Vagina (tissue), 2 donors: ENCODE results near the gene CD34. TPM values are rescaled to one million over a fixed set of nuclear protein-coding genes. Genes with fewer than 3 reads are reported as not detected.

Experiments
- DNase-seq, 2 donors: peaks; one replicate each; pipeline ENCODE4 v3.0.0-alpha.2; 2017; ENCODE audit errors: extremely low spot score in 2 of 2
- H3K27ac ChIP-seq: fragments of 200-600 bp; sonication (generic); one replicate; pipeline ENCODE4 v1.5.1; 2019
- H3K27me3 ChIP-seq: fragments of 200-600 bp; sonication (generic); one replicate; pipeline ENCODE4 v1.5.1; 2019
- H3K36me3 ChIP-seq, 2 donors: fragments of 200-600 bp; sonication (generic); one replicate each; pipeline ENCODE4 v1.5.1; 2017 to 2019
- H3K4me1 ChIP-seq: fragments of 200-600 bp; sonication (generic); one replicate; pipeline ENCODE4 v1.5.1; 2019
- H3K4me3 ChIP-seq, 2 donors: fragments of 200-600 bp; sonication (generic); 1 replicate in 1 of 2; 2 replicates in 1 of 2; pipeline ENCODE4 v1.5.1; 2016 to 2019
- H3K9me3 ChIP-seq: fragments of 200-600 bp; sonication (generic); one replicate; pipeline ENCODE4 v1.5.1; 2019
- POLR2A ChIP-seq, 2 donors: fragments of 450-650 bp; IDR thresholded peaks; one replicate each; pipeline ENCODE4 v1.6.1; 2017; ENCODE audit warnings: antibody characterized with exemption in 2 of 2, mild to moderate bottlenecking in 2 of 2, moderate library complexity in 2 of 2
- POLR2AphosphoS5 ChIP-seq, 2 donors: sonication (generic); formaldehyde crosslinking; IDR thresholded peaks; one replicate each; pipeline ENCODE4 v1.9.0; 2017; ENCODE audit warnings: antibody characterized with exemption in 2 of 2, mild to moderate bottlenecking in 2 of 2, low read depth in 1 of 2; ENCODE audit not compliant: insufficient read depth in 1 of 2
- intact Hi-C: fragments of 100-400 bp; cut with DNase I; formaldehyde crosslinking; loops from one replicate; pipeline ENCODE4 v1.15.1; 2023
- total RNA-seq: library from RNA; depleted of rRNA; stranded (reverse); fragments of >200 nt; gene quantifications from one replicate; pipeline ENCODE4 v1.2.3, GENCODE V29; 2016
- TF ChIP-seq, protein P1 (sequence below), 3 experiments: fragments of 450-650 bp in 2 of 3; fragments of 200-600 bp in 1 of 3; sonication (generic) in 1 of 3; IDR thresholded peaks; one replicate each; pipeline ENCODE4 v1.5.1; 2017 to 2019; ENCODE audit warnings: antibody characterized with exemption in 3 of 3, mild to moderate bottlenecking in 2 of 3, moderate library complexity in 2 of 3

The CD34 gene
- total RNA-seq, 1 donor from 2014 or later = 57.5 TPM

DNA sequence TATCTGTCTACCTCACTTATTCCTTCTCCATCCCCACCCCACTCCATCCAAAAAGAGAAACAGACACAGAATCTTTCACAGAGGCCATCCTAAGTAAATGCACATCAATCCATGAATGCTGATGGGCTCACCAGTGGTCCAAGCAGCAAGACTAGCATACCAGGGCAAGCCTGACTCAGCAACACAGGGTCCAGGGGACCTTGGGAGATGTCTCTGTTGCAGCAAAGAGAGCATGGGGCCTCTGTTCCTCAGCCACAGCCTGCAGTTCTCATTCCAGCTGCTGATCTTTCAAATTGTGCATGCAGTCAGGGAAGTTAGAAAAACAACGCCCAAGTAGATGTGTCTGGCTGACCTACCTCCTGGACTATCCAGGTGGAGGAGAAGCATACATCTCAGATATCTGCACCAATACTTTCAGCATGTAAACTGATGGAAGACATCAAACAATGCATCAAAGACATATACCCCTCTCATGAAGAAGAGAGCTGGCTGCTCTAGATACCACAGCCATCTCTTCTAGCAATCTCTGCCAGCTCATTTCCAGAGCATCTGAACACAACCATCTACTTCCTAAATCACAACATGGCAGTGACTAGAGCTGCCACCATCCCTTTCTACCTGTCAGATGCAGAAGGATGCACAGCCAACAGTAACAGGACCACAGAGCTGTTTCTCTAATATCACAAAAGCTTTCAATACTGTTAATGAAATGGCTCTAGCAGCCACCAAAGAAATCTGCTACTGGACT, 54.5 kb downstream of the CD34 start:
- peaks cover 84% of the 10 kb centered on the region for H3K4me1 ChIP-seq
- intact Hi-C loops = no loop called here

DNA sequence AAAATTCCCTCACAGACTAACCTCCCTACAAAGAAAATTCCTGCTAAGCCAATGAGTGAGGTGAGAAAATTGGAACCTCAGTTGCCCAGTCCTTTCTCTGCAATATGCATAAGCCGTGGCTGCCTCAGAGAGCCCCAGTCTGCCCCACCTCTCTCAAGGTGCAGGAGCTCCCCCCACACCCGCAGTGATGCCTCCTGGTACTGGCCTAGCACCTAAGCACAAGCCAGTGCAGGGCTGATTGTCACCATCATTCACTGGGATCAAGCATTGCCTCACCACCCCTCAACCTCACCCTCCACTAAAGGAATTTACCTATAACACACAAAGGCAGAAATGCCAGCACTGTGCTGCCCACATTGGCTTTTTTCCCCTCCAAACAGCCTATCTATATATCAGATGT, 56.9 kb downstream of the CD34 start:
- no peaks in the 10 kb centered on the region for H3K36me3 ChIP-seq
- TF ChIP-seq POLR2AphosphoS5 (IDR thresholded peaks at IDR 0.05; ENCODE audit: insufficient read depth in 1 of 2, low read depth in 1 of 2) = no peak
- TF ChIP-seq, protein P1, sequence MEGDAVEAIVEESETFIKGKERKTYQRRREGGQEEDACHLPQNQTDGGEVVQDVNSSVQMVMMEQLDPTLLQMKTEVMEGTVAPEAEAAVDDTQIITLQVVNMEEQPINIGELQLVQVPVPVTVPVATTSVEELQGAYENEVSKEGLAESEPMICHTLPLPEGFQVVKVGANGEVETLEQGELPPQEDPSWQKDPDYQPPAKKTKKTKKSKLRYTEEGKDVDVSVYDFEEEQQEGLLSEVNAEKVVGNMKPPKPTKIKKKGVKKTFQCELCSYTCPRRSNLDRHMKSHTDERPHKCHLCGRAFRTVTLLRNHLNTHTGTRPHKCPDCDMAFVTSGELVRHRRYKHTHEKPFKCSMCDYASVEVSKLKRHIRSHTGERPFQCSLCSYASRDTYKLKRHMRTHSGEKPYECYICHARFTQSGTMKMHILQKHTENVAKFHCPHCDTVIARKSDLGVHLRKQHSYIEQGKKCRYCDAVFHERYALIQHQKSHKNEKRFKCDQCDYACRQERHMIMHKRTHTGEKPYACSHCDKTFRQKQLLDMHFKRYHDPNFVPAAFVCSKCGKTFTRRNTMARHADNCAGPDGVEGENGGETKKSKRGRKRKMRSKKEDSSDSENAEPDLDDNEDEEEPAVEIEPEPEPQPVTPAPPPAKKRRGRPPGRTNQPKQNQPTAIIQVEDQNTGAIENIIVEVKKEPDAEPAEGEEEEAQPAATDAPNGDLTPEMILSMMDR (IDR thresholded peaks at IDR 0.05) = no peak
- no peak for TF ChIP-seq POLR2A (IDR thresholded peaks at IDR 0.05)
- DNase-seq = no peak

More for the DNA sequence above, 54.5 kb downstream of the CD34 start:
- TF ChIP-seq, protein P1 (IDR thresholded peaks at IDR 0.05) = no peak
- TF ChIP-seq POLR2A (IDR thresholded peaks at IDR 0.05) (no peak), POLR2AphosphoS5 (IDR thresholded peaks at IDR 0.05; ENCODE audit: insufficient read depth in 1 of 2, low read depth in 1 of 2) (no peak)
- H3K27ac ChIP-seq = no peak overlapping the region
- no peaks in the 10 kb centered on the region for H3K27me3 ChIP-seq
- no peaks in the 10 kb centered on the region for H3K36me3 ChIP-seq
- no peak for DNase-seq
- H3K9me3 ChIP-seq = no peaks in the 10 kb centered on the region
- no peak overlapping the region for H3K4me3 ChIP-seq

DNA sequence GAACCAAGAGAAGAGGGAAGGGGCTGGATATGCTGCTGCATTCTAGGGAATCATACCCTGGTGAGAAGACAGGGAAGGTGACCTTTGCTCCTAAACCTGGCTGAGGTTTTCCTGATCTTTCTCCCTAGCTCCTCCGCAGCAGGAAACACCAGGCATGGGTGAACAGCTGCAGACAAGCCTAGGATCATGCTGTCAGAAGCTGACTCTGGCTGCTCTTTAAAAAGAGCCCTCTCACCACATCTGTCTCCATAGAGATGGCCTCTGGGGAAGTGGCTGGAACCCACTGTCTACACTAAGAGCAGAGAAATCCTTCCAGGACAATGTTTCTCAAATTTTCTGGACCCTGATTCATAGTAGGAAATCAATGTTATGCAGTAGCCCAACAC, 57.6 kb downstream of the CD34 start:
- H3K4me3 ChIP-seq = no peak overlapping the region
- TF ChIP-seq, protein P1 (IDR thresholded peaks at IDR 0.05) = no peak
- TF ChIP-seq POLR2A (IDR thresholded peaks at IDR 0.05) (no peak), POLR2AphosphoS5 (IDR thresholded peaks at IDR 0.05; ENCODE audit: insufficient read depth in 1 of 2, low read depth in 1 of 2) (no peak)
- no peaks in the 10 kb centered on the region for H3K36me3 ChIP-seq
- no peak overlapping the region for H3K27ac ChIP-seq
- H3K4me1 ChIP-seq = peaks cover 90% of the 10 kb centered on the region
- no peaks in the 10 kb centered on the region for H3K27me3 ChIP-seq
- no peak for DNase-seq
- intact Hi-C loops = no loop called here
- H3K9me3 ChIP-seq = no peaks in the 10 kb centered on the region

More for the DNA sequence above, 56.9 kb downstream of the CD34 start:
- no peaks in the 10 kb centered on the region for H3K9me3 ChIP-seq
- H3K4me3 ChIP-seq = no peak overlapping the region
- no peaks in the 10 kb centered on the region for H3K27me3 ChIP-seq
- intact Hi-C loops = no loop called here
- no peak overlapping the region for H3K27ac ChIP-seq
- peaks cover 88% of the 10 kb centered on the region for H3K4me1 ChIP-seq

DNA sequence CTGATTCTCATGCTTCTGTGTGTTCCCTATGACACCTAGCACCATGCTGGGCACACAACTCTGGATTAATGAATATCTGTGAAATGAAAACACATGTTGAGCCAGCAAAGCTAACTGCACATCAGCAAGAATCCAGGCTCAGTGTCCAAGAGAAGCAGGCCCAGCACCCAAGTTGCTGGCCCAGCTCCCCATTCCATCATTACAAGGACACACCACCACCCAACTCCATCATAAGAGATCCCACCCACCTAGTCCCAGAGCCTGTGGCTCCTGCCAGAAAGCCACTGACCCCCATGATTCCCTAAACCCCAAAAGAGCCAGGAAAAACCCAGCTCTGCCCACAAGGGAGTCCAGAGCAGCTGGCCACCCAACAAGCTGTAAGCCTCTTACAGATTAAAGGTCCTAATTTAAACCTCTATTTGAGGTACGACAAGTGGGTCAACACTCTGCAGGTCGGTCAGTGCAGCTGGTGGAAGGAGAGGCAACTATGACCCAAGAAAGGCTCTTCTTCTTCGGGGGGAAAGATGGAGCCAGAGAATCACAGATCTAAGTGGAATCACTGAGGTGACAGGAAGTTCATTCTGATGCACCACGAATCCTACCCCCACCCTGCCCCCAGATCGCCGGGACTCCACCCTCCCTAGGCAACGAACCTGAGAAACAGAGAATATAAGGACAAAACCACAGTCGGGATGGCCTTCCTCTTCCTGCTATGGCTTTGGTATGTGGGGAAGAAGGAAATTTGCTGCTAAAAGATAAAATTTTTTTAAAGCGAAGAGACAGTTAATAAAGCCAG, 58.2 kb downstream of the CD34 start:
- TF ChIP-seq, protein P1 (IDR thresholded peaks at IDR 0.05) = no peak
- no peak for TF ChIP-seq POLR2AphosphoS5 (IDR thresholded peaks at IDR 0.05; ENCODE audit: insufficient read depth in 1 of 2, low read depth in 1 of 2)
- no peak for TF ChIP-seq POLR2A (IDR thresholded peaks at IDR 0.05)
- H3K27me3 ChIP-seq = no peaks in the 10 kb centered on the region
- intact Hi-C loops = no loop called here
- no peak overlapping the region for H3K4me3 ChIP-seq
- no peak for DNase-seq
- peaks cover 93% of the 10 kb centered on the region for H3K4me1 ChIP-seq
- no peaks in the 10 kb centered on the region for H3K9me3 ChIP-seq
- no peak overlapping the region for H3K27ac ChIP-seq
- H3K36me3 ChIP-seq = no peaks in the 10 kb centered on the region
